K562 (cell line): ENCODE measurements around the gene DIS3L. TPM values are rescaled to one million over a fixed set of nuclear protein-coding genes. Genes with fewer than 3 reads are reported as not detected.
"Not testable (repeated sequence)": the region's sequence is repeated elsewhere in the genome, so short reads cannot be mapped to it uniquely, and the experiment has no call there.

Source experiments
- ATAC-seq: fragments of 200-7000 bp; cut with Tn5 transposase; 3 replicates; pipeline ENCODE4 v1.9.1; 2020; ENCODE audit warnings: moderate library complexity
- BruUV-seq: library from RNA; stranded (reverse); fragments of 400-500 nt; replicated peaks from 2 replicates; lab custom pipeline; 2021; lab: Mats Ljungman, UMichigan
- CTCF ChIA-PET: fragments of 300-600 bp; formaldehyde crosslinking; extraction: SDS; loops from one replicate; lab custom pipeline; 2021; ENCODE audit warnings: low intra/inter-chr PET ratio; lab: Yijun Ruan, JAX
- POLR2A ChIA-PET: fragments of 300-600, 350-650 bp; sonication (Branson Sonifier 250); formaldehyde crosslinking; extraction: SDS; loops from one replicate; lab custom pipeline; 2021; ENCODE audit warnings: antibody characterized with exemption, inconsistent platforms; lab: Yijun Ruan, JAX
- DNase-seq, 4 experiments: peaks; one replicate each; pipeline versions ENCODE4 v3.0.0 to v3.0.0-alpha.2; 2011 to 2018; ENCODE audit warnings: low spot score in 3 of 4, mixed read lengths in 3 of 4; ENCODE audit errors: extremely low read depth in 1 of 4
- FAIRE-seq: peaks from 2 replicates; lab custom pipeline; 2011; peaks lifted over from hg19 to GRCh38; lab: Jason Lieb, UNC
- H2AFZ ChIP-seq: 2 replicates; pipeline ENCODE4 v1.6.0; 2011; ENCODE audit warnings: low read depth, low read length, control low read depth, inconsistent platforms
- H3K27ac ChIP-seq: fragments of 200-600 bp; 3 replicates; pipeline ENCODE4 v1.8.0; 2011; ENCODE audit warnings: low read depth, mild to moderate bottlenecking, control low read depth, inconsistent platforms, low read length, moderate library complexity, mixed read lengths; ENCODE audit errors: extremely low read depth
- H3K27me3 ChIP-seq, 2 experiments: fragments of 300-600 bp in 1 of 2; 2 replicates in 1 of 2; 3 replicates in 1 of 2; pipeline versions ENCODE4 v1.6.0 to v1.8.0; 2011; ENCODE audit warnings: inconsistent platforms in 2 of 2, low read length in 2 of 2, mild to moderate bottlenecking in 1 of 2, mixed read lengths in 1 of 2, moderate library complexity in 1 of 2; ENCODE audit not compliant: control insufficient read depth in 2 of 2, insufficient read depth in 2 of 2
- H3K36me3 ChIP-seq: fragments of 300-600 bp; 3 replicates; pipeline ENCODE4 v1.8.0; 2011; ENCODE audit warnings: mild to moderate bottlenecking, low read length, inconsistent platforms; ENCODE audit not compliant: control insufficient read depth, insufficient read depth
- H3K4me1 ChIP-seq, 2 experiments: fragments of 200-600 bp in 1 of 2; replicated peaks in 1 of 2; 2 replicates in 1 of 2; 3 replicates in 1 of 2; pipeline versions ENCODE4 v1.5.1 to v1.8.0; 2011; ENCODE audit warnings: inconsistent platforms in 2 of 2, low read length in 2 of 2, mild to moderate bottlenecking in 1 of 2, mixed read lengths in 1 of 2, moderate library complexity in 1 of 2; ENCODE audit not compliant: control insufficient read depth in 2 of 2, insufficient read depth in 2 of 2
- H3K4me2 ChIP-seq: 2 replicates; pipeline ENCODE4 v1.6.1; 2011; ENCODE audit warnings: low read length, control low read depth, inconsistent platforms, mixed read lengths; ENCODE audit not compliant: insufficient read depth
- H3K4me3 ChIP-seq: fragments of 200-600 bp; sonication (generic), shearing (Covaris generic); 2 replicates; pipeline ENCODE4 v1.5.1; 2016; ENCODE audit warnings: control low read depth, inconsistent platforms
- H3K79me2 ChIP-seq: fragments of 200-600 bp; 3 replicates; pipeline ENCODE4 v1.8.0; 2011; ENCODE audit warnings: low read length, inconsistent platforms; ENCODE audit not compliant: control insufficient read depth, insufficient read depth
- H3K9ac ChIP-seq, 2 experiments: 2 replicates each; pipeline versions ENCODE4 v1.6.0 to v1.6.1; 2011; ENCODE audit warnings: low read depth in 2 of 2, low read length in 2 of 2, control low read depth in 1 of 2, inconsistent platforms in 1 of 2, mild to moderate bottlenecking in 1 of 2, mixed read lengths in 1 of 2; ENCODE audit not compliant: insufficient read depth in 1 of 2
- H3K9me1 ChIP-seq: one replicate; pipeline ENCODE4 v1.6.0; 2011; ENCODE audit warnings: inconsistent platforms, mild to moderate bottlenecking, low read length, moderate library complexity; ENCODE audit not compliant: control insufficient read depth, insufficient read depth
- H3K9me3 ChIP-seq: replicated peaks from 2 replicates; pipeline ENCODE4 v1.5.1; 2011; ENCODE audit warnings: low read depth, low read length, inconsistent platforms; ENCODE audit not compliant: control insufficient read depth, insufficient read depth
- H4K20me1 ChIP-seq: replicated peaks from 2 replicates; pipeline ENCODE4 v1.6.1; 2011; ENCODE audit warnings: low read length, inconsistent platforms, mixed read lengths; ENCODE audit not compliant: control insufficient read depth, insufficient read depth
- KAT7 ChIP-seq: sonication (generic); formaldehyde crosslinking; IDR thresholded peaks from 2 replicates; pipeline ENCODE4 v1.8.0; 2022; ENCODE audit warnings: missing genetic modification reagents, mild to moderate bottlenecking, borderline replicate concordance
- ZNF431 ChIP-seq: sonication (generic); formaldehyde crosslinking; IDR thresholded peaks from 2 replicates; pipeline ENCODE4 v1.8.0; 2022; ENCODE audit warnings: mild to moderate bottlenecking, missing genetic modification reagents
- ZNF75A ChIP-seq: fragments of 450-650 bp; formaldehyde crosslinking; IDR thresholded peaks from 2 replicates; pipeline ENCODE4 v1.4.0; 2020; ENCODE audit warnings: mild to moderate bottlenecking
- WGBS: fragments of 100-300 bp; shearing (Covaris generic); methylation state at CpG from one replicate; pipeline ENCODE4 v1.1.6; 2016; ENCODE audit warnings: low coverage, mixed read lengths; ENCODE audit not compliant: insufficient coverage; ENCODE audit errors: missing lambda C conversion rate; 5-methylcytosine and 5-hydroxymethylcytosine counted together
- in situ Hi-C: fragments of 300-500 bp; cut with MboI; formaldehyde crosslinking; loops from 4 replicates; pipeline ENCODE4 v1.15.0; 2018; ENCODE audit warnings: inconsistent platforms, mixed read lengths
- intact Hi-C: fragments of 100-400 bp; cut with micrococcal nuclease; formaldehyde crosslinking; loops from 2 replicates; pipeline ENCODE4 v1.14.2; 2022
- polyA plus RNA-seq, 8 experiments: library from polyadenylated mRNA; depleted of rRNA in 4 of 8; stranded (reverse) in 5 of 8; unstranded in 3 of 8; fragments of >200 nt; fragmentation: Nextera tagmentation in 2 of 8; fragmentation: Illumina TruSeq in 1 of 8; extraction: Ambion mirVana in 2 of 8; extraction: Trizol in 1 of 8; gene quantifications; 2 replicates each; pipeline versions ENCODE4 v1.2.1 to v1.2.3, GENCODE V29; 2011 to 2014; ENCODE audit warnings: inconsistent platforms in 1 of 8, missing spikeins in 1 of 8
- total RNA-seq, 7 experiments: library from RNA; depleted of rRNA in 6 of 7; stranded (reverse); fragments of >200 nt in 6 of 7; fragmentation: Illumina TruSeq in 2 of 7; extraction: Trizol in 2 of 7; gene quantifications; 2 replicates each; pipeline versions ENCODE4 v1.2.1 to v1.2.3, GENCODE V29; 2011 to 2021; ENCODE audit warnings: low replicate concordance in 1 of 7
- TF ChIP-seq, protein P1 (sequence below): fragments of 250-450 bp; sonication (Bioruptor Pico); IDR thresholded peaks from 2 replicates; pipeline ENCODE4 v1.4.0; 2020; ENCODE audit warnings: borderline replicate concordance

Gene DIS3L
- total and polyA plus RNA-seq, 9 of the 15 experiments (the other 6 are each of a cell fraction or from before 2014, with no cell fraction given), result 5.9 to 34.6 (median 16.9) TPM

DNA sequence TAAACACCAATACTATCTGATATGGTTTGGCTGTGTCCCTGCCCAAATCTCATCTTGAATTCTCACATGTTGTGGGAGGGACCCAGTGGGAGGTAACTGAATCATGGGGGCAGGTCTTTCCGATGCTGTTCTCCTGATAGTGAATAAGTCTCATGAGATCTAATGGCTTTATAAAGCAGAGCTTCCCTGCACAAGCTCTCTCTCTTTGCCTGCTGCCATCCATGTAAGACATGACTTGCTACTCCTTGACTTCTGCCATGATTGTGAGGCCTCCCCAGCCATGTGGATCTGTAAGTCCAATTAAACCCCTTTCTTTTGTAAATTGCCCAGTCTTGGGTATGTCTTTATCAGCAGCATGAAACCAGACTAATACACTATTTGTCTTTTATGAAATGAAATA is 30.5 kb upstream of the DIS3L start:
- DNase-seq, H3K9me1 ChIP-seq, H3K36me3 ChIP-seq, H3K27ac ChIP-seq, H2AFZ ChIP-seq, H3K4me1 ChIP-seq, intact Hi-C loops, H3K4me3 ChIP-seq, H3K4me2 ChIP-seq, POLR2A ChIA-PET, BruUV-seq, H3K9me3 ChIP-seq, H3K79me2 ChIP-seq, CTCF ChIA-PET, H3K9ac ChIP-seq, FAIRE-seq, H4K20me1 ChIP-seq, in situ Hi-C loops, ATAC-seq: not testable (repeated sequence)
- TF ChIP-seq ZNF431 (CRISPR knock-in tag), result peak; percentile 96
- peaks cover 19 to 28% of the 10 kb centered on the region in 2 experiments; a peak in 4 of 5 replicates for H3K27me3 ChIP-seq
- 0% methylated on average over 1 of the region's 1 CpG for WGBS

DNA sequence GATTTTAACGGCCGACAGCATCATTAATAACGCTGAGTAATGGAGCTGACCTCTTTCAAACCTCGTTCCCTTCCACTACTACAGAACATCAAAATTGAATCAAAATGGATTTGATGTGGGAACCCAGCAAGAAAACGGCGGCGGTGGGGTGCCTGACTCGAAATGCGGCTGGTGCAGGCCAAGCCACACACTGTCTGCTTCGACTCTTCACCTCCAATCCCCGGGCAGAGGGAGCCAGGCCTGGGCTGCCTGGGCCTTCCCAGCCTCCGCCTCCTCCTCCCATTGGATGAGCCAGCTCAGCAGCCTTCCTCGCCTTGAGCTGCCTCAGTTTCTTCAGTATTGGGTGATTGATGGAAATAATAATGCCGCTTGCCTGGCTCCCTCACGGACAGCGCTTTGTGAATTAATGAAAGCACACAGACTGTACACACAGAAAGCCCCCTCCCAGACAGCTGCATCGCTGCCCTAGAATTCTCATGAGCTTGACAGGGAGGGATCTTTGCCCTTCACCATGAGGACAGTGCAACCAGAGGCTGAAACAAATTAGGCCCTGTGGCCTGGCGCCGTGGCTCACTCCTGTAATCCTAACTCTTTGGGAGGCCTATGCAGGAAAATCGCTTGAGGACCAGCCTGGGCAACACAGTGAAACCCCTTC is 28.4 kb upstream of the DIS3L start:
- FAIRE-seq (no peak), DNase-seq (no peak), ATAC-seq (no peak)
- Histone ChIP-seq H2AFZ (no peak overlapping the region), H3K4me2 (no peak overlapping the region), H3K27ac (no peak overlapping the region), H3K36me3 (no peaks in the 10 kb centered on the region), H3K9me3 (peaks cover 2% of the 10 kb centered on the region; the same call in 1 of the 2 replicates), H3K27me3 (peaks cover 12 to 22% of the 10 kb centered on the region in 2 experiments; a peak in 3 of 5 replicates), H3K9ac (no peak overlapping the region), H3K4me3 (no peak overlapping the region), H3K79me2 (no peaks in the 10 kb centered on the region), H3K4me1 (peaks cover 7 to 10% of the 10 kb centered on the region in 2 experiments; a peak in 4 of 5 replicates), H4K20me1 (no peaks in the 10 kb centered on the region; the same call in 1 of the 2 replicates), H3K9me1 (peaks cover 4% of the 10 kb centered on the region)
- CTCF ChIA-PET, result no interaction called here
- no TSS peak for BruUV-seq
- intact Hi-C loops (no loop called here), in situ Hi-C loops (no loop called here)
- 31% methylated on average over 19 of the region's 20 CpGs for WGBS
- POLR2A ChIA-PET, result interaction anchor here (1.2 kb wide), 1 partner anchor 26 kb away, joined by 3 read pairs; no protein-coding TSS in a partner anchor
- TF ChIP-seq ZNF75A (CRISPR knock-in tag) (no peak), KAT7 (no peak)
- TF ChIP-seq, protein P1, sequence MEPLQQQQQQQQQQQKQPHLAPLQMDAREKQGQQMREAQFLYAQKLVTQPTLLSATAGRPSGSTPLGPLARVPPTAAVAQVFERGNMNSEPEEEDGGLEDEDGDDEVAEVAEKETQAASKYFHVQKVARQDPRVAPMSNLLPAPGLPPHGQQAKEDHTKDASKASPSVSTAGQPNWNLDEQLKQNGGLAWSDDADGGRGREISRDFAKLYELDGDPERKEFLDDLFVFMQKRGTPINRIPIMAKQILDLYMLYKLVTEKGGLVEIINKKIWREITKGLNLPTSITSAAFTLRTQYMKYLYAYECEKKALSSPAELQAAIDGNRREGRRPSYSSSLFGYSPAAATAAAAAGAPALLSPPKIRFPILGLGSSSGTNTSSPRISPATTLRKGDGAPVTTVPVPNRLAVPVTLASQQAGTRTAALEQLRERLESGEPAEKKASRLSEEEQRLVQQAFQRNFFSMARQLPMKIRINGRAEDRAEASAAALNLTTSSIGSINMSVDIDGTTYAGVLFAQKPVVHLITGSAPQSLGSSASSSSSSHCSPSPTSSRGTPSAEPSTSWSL (CRISPR knock-in tag), result no peak
